ENCODE results near the gene GLDC. TPM values are rescaled to one million over a fixed set of nuclear protein-coding genes. Genes with fewer than 3 reads are reported as not detected.
A peak's percentile ranks its signal among the peaks of the same experiment; 100 is the strongest.

GLDC gene
- total and polyA plus RNA-seq, 10 of the 15 experiments (the other 5 are each of a cell fraction or from before 2014, with no cell fraction given) = 33.1 to 165 (median 114) TPM

DNA sequence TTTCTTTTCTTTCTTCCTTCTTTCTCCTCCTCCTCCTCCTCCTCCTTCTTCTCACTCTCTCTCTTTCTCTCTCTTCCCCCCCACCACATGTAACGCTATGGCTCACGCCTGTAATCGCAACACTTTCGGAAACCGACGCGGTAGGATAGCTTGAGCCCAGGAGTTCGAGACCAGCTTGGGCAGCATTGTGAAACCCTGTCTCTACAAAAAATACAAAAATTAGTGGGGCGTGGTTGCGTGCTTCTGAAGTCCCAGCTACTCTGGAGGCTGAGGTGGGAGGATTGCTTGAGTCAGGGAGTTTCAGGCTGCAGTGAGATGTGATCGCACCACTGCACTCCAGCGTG lies 736 bp upstream of the GLDC start (continued):
- no peak for TF ChIP-seq CEBPB (IDR thresholded peaks at IDR 0.05; ENCODE audit: borderline replicate concordance in 1 of 2, low read depth in 2 of 2, low read length in 2 of 2)
- TF ChIP-seq, protein P1, sequence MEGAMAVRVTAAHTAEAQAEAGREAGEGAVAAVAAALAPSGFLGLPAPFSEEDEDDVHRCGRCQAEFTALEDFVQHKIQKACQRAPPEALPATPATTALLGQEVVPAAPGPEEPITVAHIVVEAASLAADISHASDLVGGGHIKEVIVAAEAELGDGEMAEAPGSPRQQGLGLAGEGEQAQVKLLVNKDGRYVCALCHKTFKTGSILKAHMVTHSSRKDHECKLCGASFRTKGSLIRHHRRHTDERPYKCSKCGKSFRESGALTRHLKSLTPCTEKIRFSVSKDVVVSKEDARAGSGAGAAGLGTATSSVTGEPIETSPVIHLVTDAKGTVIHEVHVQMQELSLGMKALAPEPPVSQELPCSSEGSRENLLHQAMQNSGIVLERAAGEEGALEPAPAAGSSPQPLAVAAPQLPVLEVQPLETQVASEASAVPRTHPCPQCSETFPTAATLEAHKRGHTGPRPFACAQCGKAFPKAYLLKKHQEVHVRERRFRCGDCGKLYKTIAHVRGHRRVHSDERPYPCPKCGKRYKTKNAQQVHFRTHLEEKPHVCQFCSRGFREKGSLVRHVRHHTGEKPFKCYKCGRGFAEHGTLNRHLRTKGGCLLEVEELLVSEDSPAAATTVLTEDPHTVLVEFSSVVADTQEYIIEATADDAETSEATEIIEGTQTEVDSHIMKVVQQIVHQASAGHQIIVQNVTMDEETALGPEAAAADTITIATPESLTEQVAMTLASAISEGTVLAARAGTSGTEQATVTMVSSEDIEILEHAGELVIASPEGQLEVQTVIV (IDR thresholded peaks at IDR 0.05; ENCODE audit: borderline replicate concordance, partially characterized antibody) = no peak
- peak; percentile 35; the same call in 1 of the 2 replicates for TF ChIP-seq ZBED1 (IDR thresholded peaks at IDR 0.05; ENCODE audit: borderline replicate concordance)
- peak; percentile 44; the same call in 1 of the 2 replicates for TF ChIP-seq ATF7 (IDR thresholded peaks at IDR 0.05; ENCODE audit: low read depth)
- TF ChIP-seq, protein P2, sequence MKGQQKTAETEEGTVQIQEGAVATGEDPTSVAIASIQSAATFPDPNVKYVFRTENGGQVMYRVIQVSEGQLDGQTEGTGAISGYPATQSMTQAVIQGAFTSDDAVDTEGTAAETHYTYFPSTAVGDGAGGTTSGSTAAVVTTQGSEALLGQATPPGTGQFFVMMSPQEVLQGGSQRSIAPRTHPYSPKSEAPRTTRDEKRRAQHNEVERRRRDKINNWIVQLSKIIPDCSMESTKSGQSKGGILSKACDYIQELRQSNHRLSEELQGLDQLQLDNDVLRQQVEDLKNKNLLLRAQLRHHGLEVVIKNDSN (IDR thresholded peaks at IDR 0.05; ENCODE audit: borderline replicate concordance, extremely low read length, insufficient read depth, low read depth, low read length) = no peak
- no peak for TF ChIP-seq SREBF1 (IDR thresholded peaks at IDR 0.05; ENCODE audit: low read length)
- TF ChIP-seq, protein P3, sequence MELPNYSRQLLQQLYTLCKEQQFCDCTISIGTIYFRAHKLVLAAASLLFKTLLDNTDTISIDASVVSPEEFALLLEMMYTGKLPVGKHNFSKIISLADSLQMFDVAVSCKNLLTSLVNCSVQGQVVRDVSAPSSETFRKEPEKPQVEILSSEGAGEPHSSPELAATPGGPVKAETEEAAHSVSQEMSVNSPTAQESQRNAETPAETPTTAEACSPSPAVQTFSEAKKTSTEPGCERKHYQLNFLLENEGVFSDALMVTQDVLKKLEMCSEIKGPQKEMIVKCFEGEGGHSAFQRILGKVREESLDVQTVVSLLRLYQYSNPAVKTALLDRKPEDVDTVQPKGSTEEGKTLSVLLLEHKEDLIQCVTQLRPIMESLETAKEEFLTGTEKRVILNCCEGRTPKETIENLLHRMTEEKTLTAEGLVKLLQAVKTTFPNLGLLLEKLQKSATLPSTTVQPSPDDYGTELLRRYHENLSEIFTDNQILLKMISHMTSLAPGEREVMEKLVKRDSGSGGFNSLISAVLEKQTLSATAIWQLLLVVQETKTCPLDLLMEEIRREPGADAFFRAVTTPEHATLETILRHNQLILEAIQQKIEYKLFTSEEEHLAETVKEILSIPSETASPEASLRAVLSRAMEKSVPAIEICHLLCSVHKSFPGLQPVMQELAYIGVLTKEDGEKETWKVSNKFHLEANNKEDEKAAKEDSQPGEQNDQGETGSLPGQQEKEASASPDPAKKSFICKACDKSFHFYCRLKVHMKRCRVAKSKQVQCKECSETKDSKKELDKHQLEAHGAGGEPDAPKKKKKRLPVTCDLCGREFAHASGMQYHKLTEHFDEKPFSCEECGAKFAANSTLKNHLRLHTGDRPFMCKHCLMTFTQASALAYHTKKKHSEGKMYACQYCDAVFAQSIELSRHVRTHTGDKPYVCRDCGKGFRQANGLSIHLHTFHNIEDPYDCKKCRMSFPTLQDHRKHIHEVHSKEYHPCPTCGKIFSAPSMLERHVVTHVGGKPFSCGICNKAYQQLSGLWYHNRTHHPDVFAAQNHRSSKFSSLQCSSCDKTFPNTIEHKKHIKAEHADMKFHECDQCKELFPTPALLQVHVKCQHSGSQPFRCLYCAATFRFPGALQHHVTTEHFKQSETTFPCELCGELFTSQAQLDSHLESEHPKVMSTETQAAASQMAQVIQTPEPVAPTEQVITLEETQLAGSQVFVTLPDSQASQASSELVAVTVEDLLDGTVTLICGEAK (IDR thresholded peaks at IDR 0.05; ENCODE audit: borderline replicate concordance) = no peak
- no peak for TF ChIP-seq LARP7 (IDR thresholded peaks at IDR 0.05)
- no peak for TF ChIP-seq SRF (IDR thresholded peaks at IDR 0.05; ENCODE audit: low read depth in 2 of 2, low read length in 2 of 2)
- no peak for TF ChIP-seq ZNF217 (IDR thresholded peaks at IDR 0.05)
- TF ChIP-seq EZH2 (IDR thresholded peaks at IDR 0.05; ENCODE audit: borderline replicate concordance, control insufficient read depth, low read depth, low read length) = no peak
- TF ChIP-seq JUNB (IDR thresholded peaks at IDR 0.05) = no peak
- TF ChIP-seq HDGF (IDR thresholded peaks at IDR 0.05) = peak; percentile 48; the same call in 1 of the 2 replicates
- peak; percentile 85 for TF ChIP-seq NBN (IDR thresholded peaks at IDR 0.05)
- no peak for TF ChIP-seq NRF1 (conservative IDR thresholded peaks at IDR 0.05; ENCODE audit: low read depth, low read length)
- no peak for TF ChIP-seq ESRRA (IDR thresholded peaks at IDR 0.05; ENCODE audit: low read length)
- TF ChIP-seq, protein P4, sequence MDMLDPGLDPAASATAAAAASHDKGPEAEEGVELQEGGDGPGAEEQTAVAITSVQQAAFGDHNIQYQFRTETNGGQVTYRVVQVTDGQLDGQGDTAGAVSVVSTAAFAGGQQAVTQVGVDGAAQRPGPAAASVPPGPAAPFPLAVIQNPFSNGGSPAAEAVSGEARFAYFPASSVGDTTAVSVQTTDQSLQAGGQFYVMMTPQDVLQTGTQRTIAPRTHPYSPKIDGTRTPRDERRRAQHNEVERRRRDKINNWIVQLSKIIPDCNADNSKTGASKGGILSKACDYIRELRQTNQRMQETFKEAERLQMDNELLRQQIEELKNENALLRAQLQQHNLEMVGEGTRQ (IDR thresholded peaks at IDR 0.05; ENCODE audit: borderline replicate concordance, low read depth, low read length) = no peak
- TF ChIP-seq, protein P5, sequence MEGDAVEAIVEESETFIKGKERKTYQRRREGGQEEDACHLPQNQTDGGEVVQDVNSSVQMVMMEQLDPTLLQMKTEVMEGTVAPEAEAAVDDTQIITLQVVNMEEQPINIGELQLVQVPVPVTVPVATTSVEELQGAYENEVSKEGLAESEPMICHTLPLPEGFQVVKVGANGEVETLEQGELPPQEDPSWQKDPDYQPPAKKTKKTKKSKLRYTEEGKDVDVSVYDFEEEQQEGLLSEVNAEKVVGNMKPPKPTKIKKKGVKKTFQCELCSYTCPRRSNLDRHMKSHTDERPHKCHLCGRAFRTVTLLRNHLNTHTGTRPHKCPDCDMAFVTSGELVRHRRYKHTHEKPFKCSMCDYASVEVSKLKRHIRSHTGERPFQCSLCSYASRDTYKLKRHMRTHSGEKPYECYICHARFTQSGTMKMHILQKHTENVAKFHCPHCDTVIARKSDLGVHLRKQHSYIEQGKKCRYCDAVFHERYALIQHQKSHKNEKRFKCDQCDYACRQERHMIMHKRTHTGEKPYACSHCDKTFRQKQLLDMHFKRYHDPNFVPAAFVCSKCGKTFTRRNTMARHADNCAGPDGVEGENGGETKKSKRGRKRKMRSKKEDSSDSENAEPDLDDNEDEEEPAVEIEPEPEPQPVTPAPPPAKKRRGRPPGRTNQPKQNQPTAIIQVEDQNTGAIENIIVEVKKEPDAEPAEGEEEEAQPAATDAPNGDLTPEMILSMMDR (IDR thresholded peaks at IDR 0.05 in 2 of 3, conservative IDR thresholded peaks at IDR 0.05 in 1 of 3; ENCODE audit: control insufficient read depth in 2 of 3, extremely low read depth in 1 of 3, insufficient read depth in 1 of 3, low read depth in 3 of 3, low read length in 3 of 3) = no peak
- TF ChIP-seq ZSCAN29 (IDR thresholded peaks at IDR 0.05) = no peak
- 0 out of 2 replicates have a peak, but pooled peaks have one; percentile 35 for TF ChIP-seq FOXM1 (IDR thresholded peaks at IDR 0.05; ENCODE audit: low read depth, low read length)

All from GM12878 (cell line).